Measurements from ENCODE around the gene GRWD1. TPM values are rescaled to one million over a fixed set of nuclear protein-coding genes. Genes with fewer than 3 reads are reported as not detected.

Gene GRWD1
- total and polyA plus RNA-seq, 2 of the 8 experiments (the other 6 are each of a cell fraction or from before 2014, with no cell fraction given): 36.9 to 61.9 TPM

DNA sequence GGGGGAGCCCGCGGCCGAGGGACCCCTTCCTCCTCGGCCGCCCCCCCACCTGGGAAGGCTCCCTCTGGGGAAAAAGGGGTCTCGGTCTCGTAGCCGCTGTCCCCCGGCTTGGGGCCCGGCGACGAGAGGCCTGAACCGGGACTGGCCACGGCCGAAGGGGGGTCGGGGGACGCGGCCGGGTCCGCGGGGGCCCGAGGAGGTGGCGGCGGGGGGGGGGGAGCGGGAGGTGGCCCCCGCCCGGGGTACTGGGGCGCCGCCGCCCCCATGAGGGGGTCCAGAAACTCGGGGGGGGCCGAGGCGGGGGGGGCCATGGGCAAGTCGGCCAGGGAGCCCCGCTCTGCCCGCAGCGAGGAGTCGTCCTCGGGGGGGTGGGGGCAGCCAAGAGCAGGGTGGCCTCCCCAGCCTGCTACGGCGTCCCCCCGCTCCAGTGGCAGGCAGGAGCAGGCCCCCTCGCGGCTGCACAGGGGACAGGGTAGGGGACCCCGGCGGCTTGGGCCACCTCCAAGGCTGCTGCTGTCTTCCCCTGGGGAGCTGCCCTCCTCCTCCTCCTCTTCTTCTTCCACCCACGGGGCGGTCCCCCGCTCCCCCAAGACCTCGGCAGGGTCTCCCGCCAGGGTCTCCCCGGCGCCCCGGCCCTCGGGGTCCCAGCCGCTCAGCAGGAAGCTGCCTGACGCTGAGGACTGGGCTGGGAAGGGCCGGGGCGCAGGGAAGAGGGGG is 53.0 kb downstream of the GRWD1 start:
- Histone ChIP-seq H3K23ac (ENCODE audit: insufficient read length) (no peak overlapping the region), H4K5ac (ENCODE audit: insufficient read length, low read depth, low read length) (no peak overlapping the region), H3K4ac (replicated peaks; ENCODE audit: insufficient read length, low read depth, low read length) (no peak overlapping the region), H3K27ac (ENCODE audit: low read depth, low read length) (no peak overlapping the region), H3K56ac (replicated peaks; ENCODE audit: insufficient read length, low read depth, low read length) (no peak overlapping the region), H3K4me3 (ENCODE audit: extremely low read depth in 1 of 4, insufficient read depth in 2 of 4, low read depth in 3 of 4, low read length in 4 of 4) (no peak overlapping the region), H2BK15ac (ENCODE audit: low read length) (no peak overlapping the region), H3K36me3 (ENCODE audit: control insufficient read depth in 2 of 4, insufficient read depth in 4 of 4, low read length in 3 of 4) (no peaks in the 10 kb centered on the region; a peak in 1 of 8 replicates), H3K18ac (ENCODE audit: extremely low read depth, low read length) (no peak overlapping the region), H4K8ac (ENCODE audit: extremely low read depth, insufficient read depth, low read length) (no peak overlapping the region), H2AK5ac (ENCODE audit: low read depth, low read length) (no peak overlapping the region), H3K9ac (replicated peaks in 1 of 4; ENCODE audit: extremely low read depth in 1 of 4, low read depth in 3 of 4, low read length in 3 of 4) (no peak overlapping the region), H2BK120ac (replicated peaks; ENCODE audit: low read depth, low read length) (no peak overlapping the region), H4K20me1 (replicated peaks in 1 of 2; ENCODE audit: control insufficient read depth in 1 of 2, insufficient read depth in 2 of 2, low read length in 2 of 2) (peaks cover 0 to 3% of the 10 kb centered on the region in 2 experiments), H3K79me1 (ENCODE audit: low read depth, low read length) (no peaks in the 10 kb centered on the region), H4K91ac (replicated peaks; ENCODE audit: insufficient read length, low read length) (no peak overlapping the region), H2BK5ac (ENCODE audit: low read depth, low read length) (no peak overlapping the region), H3K79me2 (ENCODE audit: control insufficient read depth in 1 of 2, insufficient read depth in 2 of 2, low read length in 2 of 2) (no peaks in the 10 kb centered on the region), H3K23me2 (ENCODE audit: low read depth, low read length) (peaks cover 8% of the 10 kb centered on the region; the same call in 1 of the 2 replicates), H2BK12ac (ENCODE audit: low read depth, low read length) (no peak overlapping the region), H3K27me3 (replicated peaks in 1 of 4; ENCODE audit: control insufficient read depth in 3 of 4, extremely low read depth in 1 of 4, insufficient read depth in 3 of 4, low read length in 3 of 4) (peaks cover 0 to 3% (median 0%) of the 10 kb centered on the region in 4 experiments; a peak in 2 of 7 replicates), H3K9me3 (ENCODE audit: insufficient read depth in 2 of 2, low read depth in 1 of 2, low read length in 1 of 2) (no peaks in the 10 kb centered on the region), H2BK20ac (ENCODE audit: low read length) (no peak overlapping the region), H3K4me2 (ENCODE audit: insufficient read depth in 1 of 2, low read depth in 2 of 2, low read length in 2 of 2) (no peak overlapping the region), H2AFZ (ENCODE audit: low read length) (no peak overlapping the region), H3K4me1 (replicated peaks in 1 of 4; ENCODE audit: control insufficient read depth in 3 of 4, insufficient read depth in 4 of 4, low read length in 3 of 4) (peaks cover 0 to 18% (median 13%) of the 10 kb centered on the region in 4 experiments; a peak in 6 of 7 replicates), H3K14ac (ENCODE audit: insufficient read length) (no peak overlapping the region)
- no peak for TF ChIP-seq EGR1 (IDR thresholded peaks at IDR 0.05; ENCODE audit: borderline replicate concordance, low read depth, low read length)
- TF ChIP-seq GABPA (IDR thresholded peaks at IDR 0.05; ENCODE audit: borderline replicate concordance, insufficient read depth, low read length): no peak
- TF ChIP-seq, protein P1, sequence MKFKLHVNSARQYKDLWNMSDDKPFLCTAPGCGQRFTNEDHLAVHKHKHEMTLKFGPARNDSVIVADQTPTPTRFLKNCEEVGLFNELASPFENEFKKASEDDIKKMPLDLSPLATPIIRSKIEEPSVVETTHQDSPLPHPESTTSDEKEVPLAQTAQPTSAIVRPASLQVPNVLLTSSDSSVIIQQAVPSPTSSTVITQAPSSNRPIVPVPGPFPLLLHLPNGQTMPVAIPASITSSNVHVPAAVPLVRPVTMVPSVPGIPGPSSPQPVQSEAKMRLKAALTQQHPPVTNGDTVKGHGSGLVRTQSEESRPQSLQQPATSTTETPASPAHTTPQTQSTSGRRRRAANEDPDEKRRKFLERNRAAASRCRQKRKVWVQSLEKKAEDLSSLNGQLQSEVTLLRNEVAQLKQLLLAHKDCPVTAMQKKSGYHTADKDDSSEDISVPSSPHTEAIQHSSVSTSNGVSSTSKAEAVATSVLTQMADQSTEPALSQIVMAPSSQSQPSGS (IDR thresholded peaks at IDR 0.05; ENCODE audit: low read length): no peak
- TF ChIP-seq RNF2 (IDR thresholded peaks at IDR 0.05; ENCODE audit: borderline replicate concordance, low read depth, low read length, missing control alignments, poor library complexity, severe bottlenecking): no peak
- TF ChIP-seq CBX8 (IDR thresholded peaks at IDR 0.05; ENCODE audit: borderline replicate concordance, low read depth, low read length): no peak
- CTCF ChIA-PET (ENCODE audit: partially characterized antibody): interaction anchor here (0.8 kb wide), 1 partner anchor 9 kb away, joined by 3 read pairs; no protein-coding TSS in a partner anchor
- 92% methylated on average over 5 of the region's 59 CpGs; no CpG with 5 or more reads in 1 of the 2 experiments for WGBS, 2 experiments (ENCODE audit: extremely low coverage in 1 of 2, insufficient coverage in 1 of 2, insufficient read length in 1 of 2, insufficient replicate concordance in 2 of 2, low coverage in 1 of 2, low lambda C conversion rate in 2 of 2, missing lambda C conversion rate in 1 of 2)
- DNase-seq (ENCODE audit: low read depth in 1 of 2, low spot score in 2 of 2) (no peak), FAIRE-seq (no peak)
- POLR2A ChIA-PET (ENCODE audit: partially characterized antibody): interaction anchor here (14.8 kb wide), 1 partner anchor 24 kb away, joined by 176 read pairs; no protein-coding TSS in a partner anchor
